ENCODE measurements around the gene BRD1.

The BRD1 gene

DNA sequence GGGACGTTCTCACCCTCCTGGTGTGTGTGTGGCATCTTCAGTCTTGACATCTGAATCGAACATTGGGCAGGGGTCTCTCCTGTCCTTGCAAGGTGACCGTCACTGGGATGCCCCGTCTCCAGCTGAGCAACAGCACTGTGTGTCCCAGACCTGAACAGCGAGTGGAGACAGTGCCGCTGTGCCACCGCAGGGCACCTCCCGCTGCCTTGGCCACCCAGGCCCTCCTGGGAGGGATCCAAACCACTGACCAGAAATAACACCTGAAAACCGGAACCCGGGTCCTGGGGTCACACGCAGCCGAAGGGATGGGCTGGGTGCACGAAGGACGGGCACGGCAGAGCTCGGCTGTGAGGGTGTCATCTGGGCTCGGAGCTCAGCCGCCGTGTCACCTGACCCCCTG is 102.2 kb downstream of the BRD1 start:
- peaks cover 94% of the 10 kb centered on the region for H3K27me3 ChIP-seq
- H3K4me3 ChIP-seq (ENCODE audit: low read depth in 1 of 2, low read length in 1 of 2) = no peak overlapping the region
- no peaks in the 10 kb centered on the region for H3K36me3 ChIP-seq
- no peaks in the 10 kb centered on the region for H3K9me3 ChIP-seq
- TF ChIP-seq, protein P1, sequence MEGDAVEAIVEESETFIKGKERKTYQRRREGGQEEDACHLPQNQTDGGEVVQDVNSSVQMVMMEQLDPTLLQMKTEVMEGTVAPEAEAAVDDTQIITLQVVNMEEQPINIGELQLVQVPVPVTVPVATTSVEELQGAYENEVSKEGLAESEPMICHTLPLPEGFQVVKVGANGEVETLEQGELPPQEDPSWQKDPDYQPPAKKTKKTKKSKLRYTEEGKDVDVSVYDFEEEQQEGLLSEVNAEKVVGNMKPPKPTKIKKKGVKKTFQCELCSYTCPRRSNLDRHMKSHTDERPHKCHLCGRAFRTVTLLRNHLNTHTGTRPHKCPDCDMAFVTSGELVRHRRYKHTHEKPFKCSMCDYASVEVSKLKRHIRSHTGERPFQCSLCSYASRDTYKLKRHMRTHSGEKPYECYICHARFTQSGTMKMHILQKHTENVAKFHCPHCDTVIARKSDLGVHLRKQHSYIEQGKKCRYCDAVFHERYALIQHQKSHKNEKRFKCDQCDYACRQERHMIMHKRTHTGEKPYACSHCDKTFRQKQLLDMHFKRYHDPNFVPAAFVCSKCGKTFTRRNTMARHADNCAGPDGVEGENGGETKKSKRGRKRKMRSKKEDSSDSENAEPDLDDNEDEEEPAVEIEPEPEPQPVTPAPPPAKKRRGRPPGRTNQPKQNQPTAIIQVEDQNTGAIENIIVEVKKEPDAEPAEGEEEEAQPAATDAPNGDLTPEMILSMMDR (IDR thresholded peaks at IDR 0.05) = no peak
- H3K27ac ChIP-seq = no peak overlapping the region
- H3K4me1 ChIP-seq (ENCODE audit: control insufficient read depth in 1 of 2, insufficient read depth in 1 of 2, low read depth in 1 of 2, low read length in 1 of 2) = peaks cover 0 to 10% of the 10 kb centered on the region in 2 experiments

DNA sequence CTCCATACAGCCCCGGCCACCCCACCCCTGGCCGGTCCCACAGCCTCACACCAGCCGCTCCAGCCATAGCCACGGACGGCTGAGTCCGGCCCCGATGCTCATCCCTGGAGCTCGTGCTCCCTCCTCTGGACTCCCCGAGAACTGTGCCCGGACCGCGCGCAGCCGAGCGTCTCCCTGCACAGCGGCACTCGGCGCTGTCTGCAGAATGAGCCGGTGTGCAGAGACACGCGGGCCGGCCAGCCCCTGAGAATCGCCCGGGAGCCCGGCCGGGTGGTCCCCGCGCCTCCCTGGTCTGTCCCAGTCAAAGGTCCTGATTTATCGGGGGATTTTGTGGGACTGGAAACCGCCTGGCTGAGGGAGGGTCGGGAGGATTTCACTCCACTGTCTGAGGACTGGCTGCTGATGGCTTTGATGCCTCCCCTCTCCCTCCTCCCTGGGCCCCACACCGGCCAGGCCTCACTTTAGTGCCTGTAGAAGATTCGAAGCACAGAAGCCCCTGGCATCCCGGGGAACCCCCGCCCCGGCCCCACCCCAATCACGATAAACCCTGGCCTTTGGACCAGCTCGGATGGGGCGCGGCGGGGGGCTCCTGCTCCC is 102.7 kb downstream of the BRD1 start:
- H3K36me3 ChIP-seq = no peaks in the 10 kb centered on the region
- peaks cover 94% of the 10 kb centered on the region for H3K27me3 ChIP-seq
- peaks cover 0 to 10% of the 10 kb centered on the region in 2 experiments for H3K4me1 ChIP-seq (ENCODE audit: control insufficient read depth in 1 of 2, insufficient read depth in 1 of 2, low read depth in 1 of 2, low read length in 1 of 2)
- no peak overlapping the region for H3K4me3 ChIP-seq (ENCODE audit: low read depth in 1 of 2, low read length in 1 of 2)
- H3K9me3 ChIP-seq = no peaks in the 10 kb centered on the region
- TF ChIP-seq, protein P1 (IDR thresholded peaks at IDR 0.05) = no peak
- H3K27ac ChIP-seq = no peak overlapping the region

DNA sequence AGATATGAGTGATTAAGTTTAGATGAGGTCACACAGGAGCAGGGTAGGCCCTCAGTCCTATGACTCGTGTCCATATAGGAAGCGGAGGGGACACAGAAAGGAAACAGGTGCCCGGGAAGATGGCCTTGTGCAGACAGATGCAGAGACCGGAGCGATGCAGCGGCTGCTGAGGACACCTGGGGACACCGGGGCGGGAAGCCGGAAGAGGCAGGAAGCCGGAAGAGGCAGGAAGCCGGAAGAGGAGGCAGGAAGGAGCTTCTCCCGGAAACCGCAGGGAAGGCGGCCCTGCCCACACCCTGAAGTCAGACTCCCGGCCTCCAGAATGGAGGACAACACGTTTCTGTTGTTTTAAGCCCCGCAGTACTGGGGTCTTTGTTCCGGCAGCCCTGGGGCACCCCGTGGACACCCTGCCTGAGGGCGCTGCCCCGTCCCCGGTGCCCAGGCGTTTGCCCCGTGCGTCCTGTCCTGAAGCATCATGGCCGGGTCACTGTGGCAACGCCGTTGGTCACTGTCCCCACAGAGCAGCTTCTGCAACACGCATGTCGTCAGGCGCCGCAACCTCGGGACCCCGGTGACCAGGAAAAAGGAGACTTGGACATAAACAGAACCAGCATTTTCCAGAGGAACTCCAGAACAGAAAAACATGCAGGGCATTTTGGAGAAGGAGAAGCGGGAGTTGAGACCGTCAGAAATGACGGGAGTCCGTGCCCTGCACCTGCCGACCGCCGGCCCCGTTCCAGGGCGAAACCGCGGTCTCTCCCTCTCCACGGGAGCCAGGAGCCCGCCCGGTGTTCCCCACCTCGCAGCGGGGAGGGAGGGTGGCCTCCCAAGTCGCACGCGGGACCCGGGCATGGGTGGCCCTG is 103.4 kb downstream of the BRD1 start:
- peaks cover 90% of the 10 kb centered on the region for H3K27me3 ChIP-seq
- no peaks in the 10 kb centered on the region for H3K9me3 ChIP-seq
- H3K4me1 ChIP-seq (ENCODE audit: control insufficient read depth in 1 of 2, insufficient read depth in 1 of 2, low read depth in 1 of 2, low read length in 1 of 2) = peaks cover 0 to 10% of the 10 kb centered on the region in 2 experiments
- TF ChIP-seq, protein P1 (IDR thresholded peaks at IDR 0.05) = no peak
- no peak overlapping the region for H3K27ac ChIP-seq
- H3K36me3 ChIP-seq = no peaks in the 10 kb centered on the region
- no peak overlapping the region for H3K4me3 ChIP-seq (ENCODE audit: low read depth in 1 of 2, low read length in 1 of 2)

DNA sequence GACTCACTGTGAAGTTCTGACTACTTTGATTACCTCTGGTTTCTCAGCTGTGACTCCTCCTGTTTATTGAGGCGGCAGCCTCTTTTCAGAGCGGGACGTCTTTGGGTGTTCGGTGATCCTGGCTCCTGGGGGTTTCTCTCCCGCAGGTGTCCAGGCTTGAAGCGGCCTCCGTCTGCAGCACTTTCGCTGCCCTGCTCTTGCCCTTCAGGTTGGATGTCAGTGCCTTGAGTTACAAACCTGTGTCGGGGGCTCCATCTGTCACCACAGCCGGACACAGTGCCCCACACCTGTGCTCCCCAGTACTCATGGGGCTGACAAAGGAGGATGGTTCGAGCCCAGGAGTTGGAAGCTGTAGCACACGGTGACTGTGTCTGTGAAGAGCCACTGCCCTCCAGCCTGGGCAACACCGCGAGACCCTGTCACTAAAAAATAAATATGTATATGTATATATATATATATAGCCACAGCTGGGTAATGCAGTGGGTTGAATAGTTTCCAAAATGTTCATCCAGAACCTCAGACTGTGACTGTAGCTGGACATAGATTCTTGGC is 104.1 kb downstream of the BRD1 start:
- TF ChIP-seq, protein P1 (IDR thresholded peaks at IDR 0.05) = no peak
- H3K27me3 ChIP-seq = peaks cover 90% of the 10 kb centered on the region
- no peak overlapping the region for H3K27ac ChIP-seq

More for the DNA sequence above, 104.1 kb downstream of the BRD1 start:
- H3K36me3 ChIP-seq = no peaks in the 10 kb centered on the region
- no peak overlapping the region for H3K4me3 ChIP-seq (ENCODE audit: low read depth in 1 of 2, low read length in 1 of 2)
- no peaks in the 10 kb centered on the region for H3K9me3 ChIP-seq
- peaks cover 0 to 10% of the 10 kb centered on the region in 2 experiments for H3K4me1 ChIP-seq (ENCODE audit: control insufficient read depth in 1 of 2, insufficient read depth in 1 of 2, low read depth in 1 of 2, low read length in 1 of 2)
